ENCODE results near the gene SPATA16.
"Not testable (repeated sequence)": the region's sequence is repeated elsewhere in the genome, so short reads cannot be mapped to it uniquely, and the experiment has no call there.

SPATA16 gene

GRCh38 chr3:172903642-172904320 lies 237.3 kb downstream of the SPATA16 start:
- FAIRE-seq (no peak), DNase-seq (ENCODE audit: low spot score) (no peak)

DNA sequence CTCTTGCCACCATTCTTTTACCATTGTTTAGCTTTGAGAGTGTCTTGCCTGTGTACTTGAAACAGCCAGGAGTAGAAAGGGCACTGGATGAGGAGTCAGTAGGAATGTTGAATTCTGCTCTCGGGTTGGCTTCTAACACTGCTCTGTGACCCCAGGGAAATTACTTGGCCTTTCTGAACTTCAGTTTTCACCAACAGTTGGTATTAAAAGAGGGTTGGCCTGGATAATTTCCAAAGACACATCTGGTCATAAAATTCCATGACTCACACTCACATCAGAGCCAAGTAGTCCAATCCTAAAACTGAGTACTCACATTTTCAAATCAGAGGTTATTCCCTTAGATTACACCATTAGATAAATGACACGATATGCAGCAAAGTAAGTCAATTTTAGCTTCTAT lies 248.9 kb downstream of the SPATA16 start:
- no peak for FAIRE-seq
- DNase-seq (ENCODE audit: low spot score), result no peak

DNA sequence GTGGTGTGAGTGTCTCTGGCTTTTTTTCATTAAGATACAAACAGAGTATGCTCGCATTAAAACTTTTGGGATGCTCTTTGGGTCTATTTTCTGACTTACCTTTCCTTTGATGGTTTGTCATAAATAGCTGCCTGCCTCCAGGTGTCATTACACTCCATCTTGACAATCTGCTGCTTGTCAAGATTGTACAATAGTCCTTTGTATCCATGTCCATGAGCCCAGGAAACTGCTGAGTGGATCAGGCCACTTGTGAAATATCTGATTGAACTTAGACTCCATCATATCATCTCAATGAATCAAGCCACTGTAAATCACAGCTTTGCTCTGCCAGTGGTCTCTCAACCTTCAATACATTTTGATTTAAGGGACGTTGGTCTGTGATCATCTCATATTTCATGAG lies 255.3 kb downstream of the SPATA16 start:
- DNase-seq (ENCODE audit: low spot score), result no peak
- FAIRE-seq, result no peak

DNA sequence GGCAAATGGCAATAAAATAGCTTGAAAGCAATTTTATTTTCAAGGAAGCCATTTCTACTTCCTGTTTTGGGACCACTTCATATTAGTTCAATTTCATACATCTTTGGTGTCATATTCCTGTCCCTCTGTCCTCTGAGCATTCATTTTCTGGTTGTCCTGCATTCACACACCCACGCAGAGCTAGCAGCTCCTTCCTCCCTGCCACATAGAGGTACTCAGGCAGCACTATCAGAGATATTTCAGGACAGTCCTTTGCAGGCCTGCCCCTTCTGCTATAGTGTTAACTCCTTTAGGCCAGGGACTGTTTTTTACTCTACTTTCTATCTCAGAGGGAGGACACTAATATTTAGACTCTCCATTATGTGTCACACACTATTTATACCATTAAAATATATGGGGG lies 258.5 kb downstream of the SPATA16 start:
- FAIRE-seq (no peak), DNase-seq (ENCODE audit: low spot score) (no peak)

GRCh38 chr3:172879381-172879780 lies 261.7 kb downstream of the SPATA16 start:
- not testable (repeated sequence) for FAIRE-seq

DNA sequence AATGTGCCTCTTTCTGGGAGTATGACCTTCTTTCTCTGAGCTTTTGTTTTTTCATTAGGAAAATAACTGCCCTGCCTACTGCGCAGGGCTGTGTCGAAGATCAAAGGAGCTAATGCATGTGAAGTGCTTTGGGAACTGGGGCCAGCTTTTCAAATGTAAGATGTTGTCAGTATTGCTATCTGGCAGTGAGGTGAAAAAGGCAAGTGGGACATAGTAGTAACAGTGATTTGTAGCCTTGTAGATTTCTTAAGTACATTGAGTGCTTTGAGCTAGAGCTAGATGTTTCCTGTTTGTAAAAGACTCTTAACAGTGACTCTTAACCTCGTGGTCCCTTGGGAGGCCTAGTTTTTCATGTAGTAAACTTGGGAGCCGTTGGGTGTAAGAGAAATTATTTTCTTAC lies 264.0 kb downstream of the SPATA16 start:
- no peak for DNase-seq (ENCODE audit: low spot score)
- FAIRE-seq, result no peak

More at GRCh38 chr3:172879381-172879780, 261.7 kb downstream of the SPATA16 start:
- not testable (repeated sequence) for DNase-seq (ENCODE audit: low spot score)

GRCh38 chr3:172876297-172876696 lies 264.7 kb downstream of the SPATA16 start:
- FAIRE-seq, result no peak
- DNase-seq (ENCODE audit: low spot score), result no peak

DNA sequence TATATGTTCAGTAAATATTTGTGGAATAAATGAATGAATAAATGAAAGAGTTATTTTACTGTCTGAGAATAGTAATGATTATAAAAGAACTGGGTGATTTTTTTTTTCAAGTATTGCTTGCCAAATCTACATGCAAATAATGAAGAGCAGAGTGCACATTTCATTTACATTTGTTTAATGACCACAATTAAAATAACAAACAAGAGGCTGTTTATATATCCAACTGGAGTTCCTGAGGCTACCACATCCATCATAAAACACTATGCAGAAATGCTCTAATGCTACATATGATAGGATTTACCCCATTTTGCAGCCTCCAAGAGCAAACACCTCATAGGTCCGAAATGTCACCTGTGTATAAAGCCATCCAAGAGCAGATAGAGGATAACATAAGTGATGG lies 266.0 kb downstream of the SPATA16 start:
- FAIRE-seq (no peak), DNase-seq (ENCODE audit: low spot score) (no peak)

- FAIRE-seq (no peak), DNase-seq (ENCODE audit: low spot score) (no peak)
Observed at GRCh38 chr3:172869784-172870518, 271.1 kb downstream of the SPATA16 start.

DNA sequence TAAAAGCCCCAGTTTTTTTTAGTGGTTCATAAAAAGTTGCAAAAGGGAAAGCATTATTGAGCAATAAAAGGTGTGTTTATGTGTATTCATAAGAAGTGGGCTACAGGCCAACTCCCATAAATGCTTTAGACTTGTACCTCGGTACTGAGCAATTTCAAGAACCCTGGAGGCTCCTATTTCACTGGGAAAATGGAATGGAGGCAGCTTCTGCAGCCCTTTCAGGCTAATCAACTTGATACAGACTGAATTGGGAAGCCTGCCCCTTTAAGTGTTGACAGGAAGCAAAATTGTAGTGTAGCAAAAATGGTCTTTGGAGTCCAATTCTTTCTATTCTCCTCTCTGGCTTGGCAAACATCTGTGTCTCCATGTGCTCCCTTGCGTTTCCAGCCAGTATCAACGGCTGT lies 271.7 kb downstream of the SPATA16 start:
- FAIRE-seq (no peak), DNase-seq (ENCODE audit: low spot score) (no peak)

GRCh38 chr3:172868582-172869200 lies 272.3 kb downstream of the SPATA16 start:
- DNase-seq (ENCODE audit: low spot score) (no peak), FAIRE-seq (no peak)

GRCh38 chr3:172866726-172867350 lies 274.2 kb downstream of the SPATA16 start:
- DNase-seq (ENCODE audit: low spot score); FAIRE-seq: not testable (repeated sequence)

- DNase-seq (ENCODE audit: low spot score) (no peak), FAIRE-seq (no peak)
Observed at GRCh38 chr3:172859041-172859440, 282.0 kb downstream of the SPATA16 start.

DNA sequence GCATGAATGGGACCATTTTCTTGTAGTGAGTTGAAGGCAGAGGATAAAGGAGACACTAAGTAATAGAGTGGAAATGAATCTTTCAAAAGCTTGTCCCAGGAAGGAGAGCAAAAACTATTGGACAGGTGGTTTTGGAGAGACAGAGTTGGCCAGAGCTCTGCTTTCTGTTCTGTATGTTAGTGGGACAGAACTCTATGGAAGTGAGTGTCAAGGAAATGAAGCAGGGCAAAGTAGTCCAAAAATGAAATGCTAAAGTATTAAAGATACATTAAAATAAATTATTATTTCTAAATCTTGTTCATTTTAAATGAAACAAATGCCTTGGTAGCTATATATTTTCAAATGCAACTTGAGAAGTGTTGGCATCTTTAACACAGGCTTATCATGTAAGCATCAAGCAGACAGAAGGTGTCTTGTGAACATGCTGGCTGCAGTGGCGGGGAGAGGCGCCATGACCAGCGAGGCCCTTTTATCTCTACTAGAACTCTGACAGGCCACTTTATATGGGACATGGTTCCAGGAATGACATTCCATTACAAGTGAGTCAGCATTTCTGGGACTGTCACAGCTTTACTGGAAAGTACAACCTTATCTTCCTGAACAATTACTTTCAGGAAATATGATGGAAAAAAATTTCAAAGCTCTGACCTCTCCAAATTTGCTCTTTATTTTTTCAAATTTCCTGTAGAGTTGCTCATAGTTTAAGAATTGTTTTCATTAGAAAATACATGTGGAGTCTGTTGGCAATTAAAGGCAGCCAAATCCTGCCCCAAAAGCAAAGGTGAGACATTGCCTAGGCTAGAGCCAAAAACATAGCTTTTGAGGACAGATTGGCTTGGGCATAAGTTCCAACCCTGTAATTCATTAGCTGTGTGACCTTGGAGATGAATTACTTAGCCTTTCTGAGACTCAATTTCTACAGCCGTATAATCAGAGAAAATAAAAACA lies 284.0 kb downstream of the SPATA16 start:
- FAIRE-seq (no peak), DNase-seq (ENCODE audit: low spot score) (peak; percentile 16)

DNA sequence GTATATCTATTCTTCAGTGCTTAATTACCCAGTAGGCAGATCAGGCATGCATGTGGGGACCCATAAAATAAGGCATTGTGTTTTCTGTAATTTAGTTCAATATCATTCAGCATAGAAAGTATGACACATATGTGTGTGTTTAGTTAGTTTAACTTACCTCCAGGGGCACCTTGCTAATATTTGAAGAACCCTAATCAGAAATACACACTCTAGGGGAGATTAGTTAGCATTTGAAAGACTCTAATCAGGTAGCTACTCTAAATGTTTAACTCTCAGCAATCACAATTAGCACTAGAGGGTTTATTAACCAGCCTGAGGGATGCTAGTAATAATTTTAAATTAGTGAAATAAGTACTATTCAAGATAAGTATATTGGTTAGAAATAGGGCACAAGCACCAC lies 286.0 kb downstream of the SPATA16 start:
- FAIRE-seq (no peak), DNase-seq (ENCODE audit: low spot score) (no peak)

GRCh38 chr3:172853921-172854666 lies 286.9 kb downstream of the SPATA16 start:
- DNase-seq (ENCODE audit: low spot score) (no peak), FAIRE-seq (no peak)

DNA sequence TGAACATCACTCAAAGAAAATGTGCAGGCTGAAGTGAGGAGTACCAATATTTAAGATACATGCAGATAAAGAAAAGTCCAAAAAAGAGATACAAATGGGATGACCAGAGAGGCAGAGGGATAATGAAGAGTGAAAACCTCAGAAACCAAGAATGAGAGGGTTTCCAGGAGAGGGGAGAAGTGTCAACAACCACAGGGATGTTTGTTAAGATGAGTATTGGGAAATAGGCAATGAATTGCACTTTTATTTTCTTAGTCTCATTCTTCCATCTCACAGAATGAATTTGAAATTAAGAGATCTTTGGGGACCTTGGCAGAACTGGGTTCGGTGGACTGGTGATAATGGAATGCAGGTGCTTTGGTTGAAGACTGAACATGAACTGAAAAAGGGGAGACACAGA lies 288.0 kb downstream of the SPATA16 start:
- FAIRE-seq (no peak), DNase-seq (ENCODE audit: low spot score) (no peak)

- FAIRE-seq (no peak), DNase-seq (ENCODE audit: low spot score) (no peak)
Observed at GRCh38 chr3:172848910-172849309, 292.1 kb downstream of the SPATA16 start.

- no peak for FAIRE-seq
- no peak for DNase-seq (ENCODE audit: low spot score)
Observed at GRCh38 chr3:172847292-172847691, 293.7 kb downstream of the SPATA16 start.

GRCh38 chr3:172846706-172847105 lies 294.3 kb downstream of the SPATA16 start:
- FAIRE-seq (no peak), DNase-seq (ENCODE audit: low spot score) (no peak)
